GM19395 (cell line): ENCODE measurements around the gene EDA.

ENCODE experiments used
- ATAC-seq: cut with Tn5 transposase; IDR thresholded peaks from one replicate; pipeline ENCODE4 v1.9.1; 2021; ENCODE audit warnings: mild to moderate bottlenecking, moderate library complexity; ENCODE audit not compliant: unreplicated experiment

The EDA gene

GRCh38 chrX:70054391-70054790 lies 438.5 kb downstream of the EDA start:
- no peak for ATAC-seq

DNA sequence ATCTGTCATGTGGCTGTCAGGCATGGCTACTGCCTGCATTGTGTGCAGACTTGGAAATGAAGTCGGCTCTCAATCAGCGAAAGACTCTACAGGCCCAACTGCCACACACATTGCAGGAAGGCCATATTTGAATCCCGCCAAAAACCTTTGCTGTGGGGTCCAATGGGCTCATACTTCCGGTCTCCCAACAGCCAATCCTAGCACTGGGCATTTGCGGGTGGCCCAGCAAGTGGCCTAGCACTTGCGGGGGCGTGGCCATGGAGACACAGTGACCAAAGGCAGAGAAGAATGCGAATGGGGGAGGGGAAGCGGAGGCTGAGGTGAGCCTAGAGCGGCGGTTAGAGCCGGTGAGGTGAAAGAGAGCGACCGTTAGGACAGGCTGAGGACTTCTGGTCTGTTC lies 446.2 kb downstream of the EDA start, which contains the start of gene OTUD6A:
OTUD6A (plus strand) TSS at position 382 of the 400 bp plus-strand sequence. CDS start 68 bp downstream, outside the sequence.
- ATAC-seq: no peak

- ATAC-seq: no peak
Measured at GRCh38 chrX:70062961-70063550, 447.1 kb downstream of the EDA start.

GRCh38 chrX:70066646-70067045 lies 450.7 kb downstream of the EDA start:
- no peak for ATAC-seq

GRCh38 chrX:70079297-70079696 lies 463.4 kb downstream of the EDA start:
- ATAC-seq: no peak

DNA sequence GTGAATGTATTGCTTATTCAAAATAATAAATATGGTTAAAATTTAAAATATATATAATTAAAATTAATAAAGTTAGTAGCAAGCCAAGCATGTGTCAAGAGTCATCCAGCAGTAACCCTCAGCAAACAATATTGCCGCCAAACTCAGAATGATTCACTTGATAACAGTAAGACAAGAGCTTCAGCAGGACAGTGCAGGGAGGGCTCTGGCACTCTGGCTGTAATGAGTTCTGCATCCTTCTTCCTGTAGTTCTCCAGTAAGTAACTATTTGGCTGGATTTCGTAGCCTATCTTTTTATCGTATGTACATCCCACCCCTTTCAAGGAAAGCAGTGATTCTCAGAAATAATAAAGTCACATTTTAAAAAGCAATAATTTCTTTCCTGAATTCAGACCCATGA lies 464.0 kb downstream of the EDA start:
- no peak for ATAC-seq

- no peak for ATAC-seq
Measured at GRCh38 chrX:70082723-70083122, 466.8 kb downstream of the EDA start.

DNA sequence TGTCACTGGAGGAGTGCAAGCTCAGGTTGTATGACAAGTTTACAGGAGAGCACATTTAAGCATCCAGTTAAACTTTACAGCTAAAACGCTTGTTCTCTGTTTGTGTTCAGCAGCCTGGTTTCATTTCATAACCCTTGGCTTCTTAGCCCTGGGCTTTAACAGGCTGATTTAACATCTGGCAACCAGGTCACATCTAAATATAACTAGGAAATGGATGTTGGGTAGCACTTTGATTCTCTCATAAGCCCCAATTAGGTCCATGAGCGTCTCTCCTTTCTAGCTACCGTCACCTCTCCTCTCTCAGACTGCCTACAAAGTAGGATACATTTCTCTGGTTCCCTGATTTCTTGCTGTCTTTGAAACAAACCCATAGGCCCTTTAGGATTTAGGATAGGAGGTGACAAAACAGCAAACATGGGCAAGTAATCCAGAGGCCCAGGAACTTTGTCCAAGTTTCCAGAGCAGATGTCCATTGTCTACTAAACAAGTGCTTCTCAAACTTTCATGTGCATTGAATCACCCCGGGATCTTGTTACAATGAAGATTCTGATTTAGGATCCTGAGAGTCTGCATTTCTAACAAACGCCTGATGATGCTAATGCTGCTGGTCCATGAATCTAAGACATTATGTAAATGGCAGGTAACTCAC lies 468.8 kb downstream of the EDA start:
- no peak for ATAC-seq

DNA sequence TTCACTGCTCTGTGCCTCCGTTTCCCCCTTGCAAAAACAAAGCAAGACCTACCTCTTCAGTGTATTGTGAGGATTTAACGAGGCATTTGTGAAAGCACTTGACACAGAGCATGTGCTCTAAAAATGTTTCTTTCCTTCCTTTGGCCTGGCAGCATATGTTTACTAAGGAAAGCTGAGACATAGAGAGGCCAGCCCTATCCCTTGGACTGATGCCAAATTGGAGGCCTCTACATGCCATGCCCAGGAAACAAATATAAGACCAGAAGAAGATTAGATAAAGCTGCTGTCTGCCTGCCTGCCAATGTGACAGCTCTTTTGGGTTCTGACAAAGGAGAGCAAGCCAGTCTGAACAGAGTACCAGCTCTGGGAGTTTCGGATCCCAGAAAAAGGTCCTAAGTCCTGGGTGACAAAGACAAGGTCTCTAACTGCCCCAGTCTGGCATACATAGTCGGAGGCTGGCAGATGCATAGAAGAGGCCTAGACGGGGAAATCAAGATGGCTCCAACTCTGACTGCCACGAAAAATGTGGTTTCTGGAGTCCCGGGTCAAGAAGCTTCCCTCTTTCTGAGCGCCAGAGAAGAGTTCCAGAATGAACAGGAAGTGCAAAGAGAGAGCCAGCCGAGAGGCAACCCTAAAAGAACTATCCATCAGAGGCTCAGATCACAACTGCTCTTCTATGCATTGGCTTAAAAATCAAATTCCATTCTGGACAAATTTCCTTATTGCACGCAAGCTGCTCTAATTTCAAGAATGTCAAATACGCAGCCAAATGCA lies 472.1 kb downstream of the EDA start:
- no peak for ATAC-seq

DNA sequence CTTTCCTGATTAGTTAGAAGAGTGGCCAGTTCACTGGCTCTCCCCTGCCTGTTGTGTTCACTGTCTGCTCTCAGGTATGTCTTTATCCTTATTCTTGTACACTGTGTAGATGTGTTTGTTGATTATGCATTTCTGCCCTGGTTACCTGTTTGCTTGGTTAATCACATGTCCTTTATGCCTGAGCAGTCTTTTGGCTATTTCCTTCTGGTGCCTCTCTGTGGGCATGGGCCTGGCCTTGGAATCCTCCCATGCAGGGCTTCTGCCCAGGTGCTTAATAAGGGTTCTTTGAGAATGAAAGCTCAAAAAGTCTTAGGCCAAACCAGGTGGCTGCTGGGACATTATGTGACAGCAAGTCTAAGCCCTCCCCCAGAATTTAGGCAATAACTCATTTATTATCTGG lies 472.8 kb downstream of the EDA start:
- ATAC-seq: no peak
